ENCODE results near the gene ZNF506.

DNA sequence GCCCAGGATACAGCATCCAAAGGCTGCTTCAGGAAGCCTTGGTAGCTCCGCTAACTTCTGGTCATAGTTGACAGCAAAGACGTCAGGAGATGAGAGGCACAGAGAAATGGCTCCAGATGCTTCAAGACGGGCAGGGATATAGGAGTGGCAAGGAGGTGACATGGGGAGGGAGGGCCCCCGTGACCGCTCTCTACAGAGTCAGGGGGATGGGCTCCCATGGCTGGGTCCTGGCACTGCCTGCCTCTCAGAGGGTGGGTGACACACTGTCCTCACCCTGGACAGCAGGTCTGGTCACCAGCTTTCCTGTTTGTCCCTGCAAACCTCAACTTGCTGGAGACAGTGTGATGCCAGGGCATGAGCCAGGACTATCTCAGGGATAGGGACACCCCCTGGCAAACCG, 78.4 kb downstream of the ZNF506 start:
- TF ChIP-seq NFRKB (IDR thresholded peaks at IDR 0.05) = no peak
- TF ChIP-seq FOXK2 (IDR thresholded peaks at IDR 0.05) = no peak
- no peak for TF ChIP-seq SUZ12 (IDR thresholded peaks at IDR 0.05)

All from HEK293T (cell line).